NCI-H2081 treated with DMSO at 0.1 percent for 48 hours (cell line): Measurements from ENCODE around the gene VSX2.

Experiments
- DNase-seq: peaks from one replicate; lab custom pipeline; 2025; lab: John Stamatoyannopoulos, UW

The VSX2 gene

GRCh38 chr14:74302152-74302628 lies 62.9 kb downstream of the VSX2 start:
- no peak for DNase-seq

- DNase-seq = peak; percentile 62
Measured at GRCh38 chr14:74302634-74303569, 63.7 kb downstream of the VSX2 start, which contains the start of gene ABCD4. ABCD4 (minus strand) TSS chr14:74302934; CDS start chr14:74302912, 22 bp downstream.

GRCh38 chr14:74308695-74309094 lies 69.4 kb downstream of the VSX2 start:
- no peak for DNase-seq

DNA sequence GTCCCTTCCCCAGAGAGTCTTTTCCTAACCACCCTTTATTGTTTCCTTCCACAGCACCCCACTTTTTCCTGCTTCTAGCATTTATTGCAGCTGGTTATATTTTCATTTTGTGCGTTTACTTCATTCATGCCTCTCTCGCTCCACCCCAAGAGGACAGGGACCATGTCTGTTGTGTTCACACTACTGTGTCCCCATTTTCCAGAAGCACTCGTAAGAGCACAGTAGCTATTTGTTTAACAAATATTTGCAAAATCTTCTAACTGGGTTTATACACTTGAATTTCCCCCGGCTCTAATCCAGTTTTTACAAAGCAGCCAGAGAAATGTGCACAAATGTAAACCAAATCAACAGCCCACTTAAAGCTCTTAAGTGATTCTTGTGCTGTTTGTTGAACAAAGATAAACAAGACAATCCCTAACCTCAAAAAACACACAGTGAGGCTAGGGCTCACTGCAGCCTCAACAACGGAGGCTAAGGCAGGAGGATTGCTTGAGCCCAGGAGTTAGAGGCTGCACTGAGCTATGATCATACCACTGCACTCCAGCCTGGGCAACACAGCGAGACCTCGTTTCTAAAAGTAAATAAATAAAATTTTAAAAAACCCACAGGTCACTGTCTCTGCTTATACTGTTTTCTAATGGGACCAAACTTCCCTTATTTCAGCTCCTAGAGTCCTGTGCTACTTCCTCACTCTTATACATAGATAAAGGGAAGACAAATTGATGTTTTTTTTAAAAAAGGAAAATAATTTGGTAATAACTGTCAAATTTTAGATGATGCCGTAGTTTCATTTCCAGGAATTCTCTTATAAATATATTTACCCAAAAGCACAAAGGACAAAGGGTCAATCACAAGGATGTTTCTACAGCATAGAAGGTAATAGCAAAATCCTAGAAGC lies 70.1 kb downstream of the VSX2 start:
- DNase-seq = no peak

- DNase-seq = no peak
Measured at GRCh38 chr14:74312161-74312560, 72.9 kb downstream of the VSX2 start.
